Measurements from ENCODE around the gene MED27.
A peak's percentile ranks its signal among the peaks of the same experiment; 100 is the strongest.
"Not testable (repeated sequence)": the region's sequence is repeated elsewhere in the genome, so short reads cannot be mapped to it uniquely, and the experiment has no call there.

MED27 gene

DNA sequence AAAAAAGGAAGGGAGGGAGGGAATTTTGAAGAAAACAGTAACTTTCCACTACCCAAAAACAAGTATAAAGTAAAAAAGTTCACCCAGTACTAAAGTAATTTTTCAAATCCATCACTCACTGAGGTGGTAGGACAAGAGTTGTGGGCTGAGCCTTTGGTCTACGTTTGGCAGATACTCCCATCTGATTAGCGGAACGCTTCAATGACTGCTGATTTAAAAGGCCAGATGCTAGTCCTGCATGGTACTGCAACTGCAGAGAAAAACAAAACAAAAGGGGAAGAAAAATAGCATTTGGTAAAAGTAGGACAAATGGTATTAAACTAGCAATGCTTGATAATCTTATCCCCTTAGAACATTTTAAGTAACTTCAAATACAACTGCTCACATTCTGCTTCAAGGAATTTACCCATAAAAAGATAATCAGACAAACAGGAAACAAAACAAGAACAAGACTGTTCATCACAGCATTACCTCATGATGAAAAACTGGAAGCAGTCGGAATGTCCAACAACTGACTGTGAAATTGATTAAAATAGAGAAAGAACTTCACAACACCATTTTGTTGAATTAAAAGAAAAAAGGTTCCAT lies 65.4 kb downstream of the MED27 start:
- DNase-seq, result no peak

DNA sequence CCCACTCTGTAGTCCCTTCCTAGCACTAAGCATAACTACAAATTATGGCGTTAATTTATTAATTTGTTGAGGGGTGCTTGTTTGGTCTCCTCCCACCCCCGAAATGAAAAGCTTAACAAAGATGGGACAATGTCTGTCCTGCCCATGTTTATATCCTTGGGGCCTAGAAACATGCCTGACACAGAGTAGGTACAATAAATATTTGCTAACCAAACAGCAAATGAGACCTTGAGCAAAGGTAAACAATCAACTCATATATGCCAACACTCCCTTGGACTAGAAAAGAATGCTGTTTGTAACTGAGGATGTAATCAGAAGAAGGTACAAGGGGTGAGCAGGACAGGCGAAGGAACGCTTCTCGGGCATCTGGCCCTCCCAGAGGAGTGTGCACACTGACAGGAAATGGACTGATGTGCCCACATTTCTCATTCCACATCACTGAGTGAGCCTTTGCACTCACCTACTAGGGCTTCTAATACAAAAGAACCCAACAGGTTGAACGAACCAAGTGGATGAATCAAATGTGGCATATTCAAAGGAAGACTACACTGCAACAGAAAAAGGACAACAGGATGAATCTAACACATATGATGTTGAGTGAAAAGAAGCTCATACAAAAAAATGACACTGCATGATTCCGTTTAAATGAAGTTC lies 66.8 kb downstream of the MED27 start:
- no peak for DNase-seq

DNA sequence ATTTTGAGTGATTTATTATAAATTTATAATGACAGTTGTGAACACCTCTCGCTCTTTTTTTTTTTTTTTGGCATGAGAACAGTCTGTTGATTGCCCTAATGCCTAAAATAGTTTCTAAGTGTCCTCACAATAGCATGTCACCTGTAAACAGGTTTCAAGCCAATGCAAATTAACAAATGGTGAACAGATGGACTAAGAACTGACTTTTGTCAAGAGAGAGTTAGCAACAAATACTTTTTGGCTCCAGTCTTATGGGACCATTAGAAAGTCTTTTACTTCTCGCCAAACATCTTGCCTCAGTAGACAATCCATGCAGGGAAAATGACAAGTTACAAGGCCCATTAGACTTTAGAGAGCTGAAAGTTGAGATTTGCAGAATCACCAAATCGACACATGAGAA lies 67.8 kb downstream of the MED27 start:
- DNase-seq, result no peak

DNA sequence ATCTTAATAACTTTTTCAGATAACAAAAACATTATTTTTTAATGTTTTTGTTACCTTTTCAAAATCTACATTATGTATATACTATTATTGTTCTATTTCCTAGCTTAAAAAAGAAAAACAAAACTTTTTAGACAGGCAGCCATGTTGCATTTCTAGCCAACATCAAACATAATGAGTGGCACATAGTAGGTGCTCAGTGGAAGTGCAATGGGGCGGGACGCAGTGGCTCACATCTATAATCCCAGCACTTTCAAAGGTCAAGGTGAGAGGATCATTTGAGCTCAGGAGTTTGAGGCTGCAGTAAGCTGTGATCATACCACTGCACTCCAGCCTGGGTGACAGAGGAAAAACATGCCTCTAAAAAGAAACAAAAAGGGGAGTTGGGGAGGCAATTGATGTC lies 68.4 kb downstream of the MED27 start:
- DNase-seq, result no peak

DNA sequence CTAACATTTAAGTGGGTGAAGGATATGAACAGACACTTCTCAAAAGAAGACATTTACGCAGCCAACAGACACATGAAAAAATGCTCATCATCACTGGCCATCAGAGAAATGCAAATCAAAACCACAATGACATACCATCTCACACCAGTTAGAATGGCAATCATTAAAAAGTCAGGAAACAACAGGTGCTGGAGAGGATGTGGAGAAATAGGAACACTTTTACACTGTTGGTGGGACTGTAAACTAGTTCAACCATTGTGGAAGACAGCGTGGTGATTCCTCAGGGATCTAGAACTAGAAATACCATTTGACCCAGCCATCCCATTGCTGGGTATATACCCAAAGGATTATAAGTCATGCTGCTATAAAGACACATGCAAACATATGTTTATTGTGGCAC lies 69.5 kb downstream of the MED27 start:
- DNase-seq, result not testable (repeated sequence)

DNA sequence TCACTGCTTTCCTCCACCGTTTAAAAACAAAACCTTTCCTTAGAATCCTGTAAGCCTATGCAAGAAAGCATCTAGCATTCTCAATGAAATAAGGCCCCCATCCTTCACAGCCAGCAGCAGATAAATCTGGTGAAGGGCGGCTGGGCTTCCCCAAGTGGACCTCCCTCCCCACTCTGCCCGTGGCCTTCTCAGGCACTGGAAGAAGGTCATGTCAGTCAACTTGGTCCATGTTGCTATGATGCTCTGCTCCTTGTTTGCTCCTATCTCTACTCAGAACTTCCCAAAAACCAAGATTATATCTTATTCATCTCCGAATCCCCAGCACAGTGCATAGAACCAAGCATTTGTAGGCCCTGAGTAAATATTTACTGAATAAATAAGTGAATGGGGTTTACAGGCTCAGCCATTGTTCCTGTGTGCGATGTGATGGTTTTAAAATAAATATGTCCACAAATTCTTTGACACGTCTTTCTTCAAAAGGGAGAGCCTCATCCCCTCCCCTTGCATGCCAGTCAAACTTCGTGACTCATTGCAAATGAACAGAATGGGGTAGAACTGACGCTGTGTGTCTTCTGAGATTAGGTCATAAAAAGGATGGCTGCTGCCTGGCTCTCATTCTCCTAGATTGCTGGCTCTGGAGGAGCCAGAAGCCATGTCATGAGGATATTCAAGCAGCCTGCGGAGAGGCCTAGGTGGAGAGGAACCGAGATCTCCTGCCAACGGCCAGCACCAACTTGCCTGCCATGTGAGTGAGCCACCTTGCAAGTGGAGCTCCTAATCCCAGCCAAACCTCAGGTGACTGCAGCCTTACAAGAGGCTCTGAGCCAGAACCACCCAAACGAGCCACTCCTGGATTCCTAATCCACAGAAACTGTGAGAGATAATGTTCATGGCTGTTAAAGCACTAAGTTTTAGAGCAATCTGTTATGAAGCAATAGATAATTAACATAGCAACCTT lies 70.5 kb downstream of the MED27 start:
- DNase-seq, result peak; percentile 50

DNA sequence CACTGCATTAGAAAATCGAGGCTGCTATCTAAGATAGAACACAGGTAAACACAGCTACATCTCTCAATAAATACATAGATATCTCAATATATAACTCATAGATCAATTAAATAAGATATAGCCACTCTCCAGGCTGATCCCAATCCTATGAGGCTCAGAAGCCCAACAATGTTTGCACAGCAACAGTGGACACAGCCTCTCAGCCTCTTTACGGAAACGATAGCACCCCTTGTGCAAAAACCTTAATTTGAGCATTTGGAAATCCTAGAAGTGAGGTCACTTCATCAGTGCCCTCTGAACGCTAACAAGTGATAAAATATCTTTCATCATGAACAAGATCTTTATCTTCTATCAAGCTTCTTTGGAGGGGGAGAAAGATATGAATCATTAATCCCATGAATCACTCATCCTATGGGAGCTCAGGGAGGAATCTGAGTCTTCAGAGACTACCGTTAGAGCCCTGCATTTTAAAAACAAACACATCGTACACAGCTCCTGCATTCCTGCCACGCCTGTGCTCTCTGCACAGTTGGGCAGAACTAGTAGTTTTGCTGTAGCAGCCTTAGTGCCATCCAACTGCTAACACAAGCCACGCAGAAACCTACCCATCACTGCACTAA lies 71.4 kb downstream of the MED27 start:
- peak; percentile 88 for DNase-seq

DNA sequence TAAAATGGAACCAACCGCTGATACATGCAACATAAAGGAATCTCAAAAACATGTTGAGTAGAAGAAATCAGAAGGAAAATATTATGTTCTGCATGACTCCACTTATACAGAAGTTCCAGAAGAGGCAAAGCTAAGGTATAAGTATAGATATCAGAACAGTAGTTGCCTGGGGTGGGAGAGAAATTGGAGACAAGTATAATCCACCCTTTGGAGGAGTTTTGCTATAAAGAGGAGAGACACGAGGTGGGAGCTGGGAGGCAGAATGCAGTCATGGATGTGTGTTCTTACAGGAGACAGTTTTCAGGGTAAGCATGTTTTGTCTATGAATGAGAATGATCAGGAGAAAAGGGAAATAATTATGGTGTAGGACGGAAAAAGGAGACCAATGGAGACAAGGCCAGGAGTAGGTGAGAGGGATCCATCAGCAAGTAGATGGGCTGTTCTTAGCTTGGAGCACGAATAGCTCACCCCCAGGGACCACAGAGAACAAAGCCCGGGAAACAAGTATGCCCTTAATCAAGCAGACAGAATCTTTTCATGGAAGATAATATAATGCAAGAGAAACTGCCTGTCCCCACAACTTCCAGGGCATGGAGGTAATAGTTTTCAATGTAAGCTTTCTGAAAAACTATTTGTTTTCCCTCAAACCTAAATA lies 72.2 kb downstream of the MED27 start:
- DNase-seq, result no peak

DNA sequence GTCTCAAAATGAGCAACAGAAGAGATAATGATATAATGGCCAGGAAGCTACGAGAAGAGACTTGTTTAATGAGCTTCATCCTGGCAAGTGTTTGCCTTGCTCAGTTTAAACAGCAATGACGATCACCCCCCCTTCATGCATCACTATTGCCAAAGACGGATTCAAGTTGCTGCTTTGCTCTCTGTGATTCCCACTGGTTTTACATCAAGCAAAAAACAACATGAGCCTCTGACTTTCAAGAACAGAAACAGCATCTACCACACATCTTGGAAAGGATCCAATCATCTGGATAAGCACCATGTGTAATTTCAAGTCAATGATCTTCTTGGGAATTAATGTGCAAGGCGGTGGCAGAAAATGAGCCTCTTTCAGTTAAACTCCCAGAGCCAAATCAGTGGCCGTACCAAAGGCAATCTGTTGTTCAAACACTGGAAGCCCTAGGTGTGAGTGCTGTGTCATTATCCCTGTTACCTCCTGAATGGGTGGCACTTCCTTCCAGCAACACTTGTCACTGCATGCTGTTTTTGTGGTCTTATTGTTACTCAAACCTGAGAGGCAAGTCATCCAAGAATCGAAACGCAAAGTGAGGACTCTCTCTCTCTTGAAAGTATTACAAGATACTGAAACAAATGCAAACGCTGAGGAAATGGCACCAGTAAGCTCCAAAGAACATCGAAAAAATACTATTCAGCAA lies 72.8 kb downstream of the MED27 start:
- DNase-seq, result no peak

DNA sequence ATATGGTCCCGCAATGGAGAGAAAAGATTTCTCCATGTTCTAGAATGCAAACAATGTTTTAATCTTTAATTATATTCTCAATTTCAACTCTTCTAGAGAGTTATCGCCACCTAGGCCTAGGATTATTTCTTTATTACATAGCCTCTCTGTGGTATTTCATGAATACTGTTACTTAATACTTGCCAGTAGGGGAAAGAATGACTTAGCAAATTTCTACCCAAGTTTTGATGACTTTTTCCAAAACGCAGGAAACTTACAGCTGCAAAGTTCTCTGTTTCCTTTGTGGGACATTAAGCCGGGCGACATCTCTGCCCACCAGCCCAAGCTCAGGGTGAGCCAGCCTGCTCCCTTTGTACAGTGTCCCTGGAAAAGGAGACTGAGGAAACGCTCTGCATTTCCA lies 73.8 kb downstream of the MED27 start:
- DNase-seq, result no peak

DNA sequence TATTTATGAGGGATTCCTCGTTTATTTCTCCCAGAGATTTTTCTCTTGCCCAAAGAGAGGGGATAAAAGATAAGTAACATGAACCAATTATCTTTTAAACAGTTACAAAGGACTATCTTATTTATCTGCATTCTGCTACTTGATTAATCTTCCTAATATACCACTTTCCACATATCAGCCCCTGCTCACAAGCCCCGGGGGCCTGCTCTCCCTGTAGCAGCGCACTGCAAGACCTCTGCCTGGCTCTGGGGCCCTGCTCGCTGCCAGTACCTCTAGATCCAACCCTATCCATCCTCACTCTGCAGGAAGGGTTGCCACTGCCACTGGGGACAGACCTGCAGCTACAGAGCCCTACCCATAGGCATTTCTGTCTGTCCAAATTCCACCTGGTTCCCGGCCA lies 75.3 kb downstream of the MED27 start:
- DNase-seq, result no peak

DNA sequence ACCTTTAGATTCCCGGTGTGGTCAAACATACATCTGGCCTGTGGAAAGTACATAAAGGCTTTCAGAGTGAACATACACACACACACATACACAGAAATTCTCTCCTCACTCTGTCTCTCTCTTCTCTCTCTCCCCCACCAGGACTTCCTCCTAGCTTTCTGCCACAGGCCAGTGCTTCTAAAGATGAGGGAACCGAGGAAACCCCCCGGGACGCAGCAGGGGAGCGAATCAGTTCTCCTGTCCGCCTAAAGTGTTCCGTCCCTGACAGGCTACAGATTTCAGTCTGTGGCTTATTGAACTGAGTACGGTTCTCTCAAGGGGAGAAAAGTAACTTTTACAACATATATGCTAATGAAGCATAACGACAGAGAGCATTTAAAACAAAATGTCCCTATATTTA lies 75.8 kb downstream of the MED27 start:
- DNase-seq, result no peak

DNA sequence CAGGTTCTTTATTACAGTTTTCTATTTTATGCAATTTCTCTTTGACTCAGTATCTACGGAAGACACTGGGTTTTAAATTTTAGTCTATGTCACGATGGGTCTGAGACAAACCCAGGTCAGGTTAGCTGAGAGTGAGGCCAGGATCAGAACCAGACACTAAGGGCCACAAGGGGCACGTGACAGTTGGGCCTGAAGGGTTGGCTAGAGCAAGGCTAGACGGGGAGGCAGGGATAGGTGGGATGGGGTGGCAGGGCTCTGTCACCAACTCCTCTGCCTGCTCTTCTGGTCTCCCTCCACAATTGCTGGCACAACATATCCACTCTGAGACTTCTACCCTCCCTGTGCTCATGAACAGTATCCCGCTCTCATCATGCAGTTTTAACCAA lies 76.4 kb downstream of the MED27 start:
- no peak for DNase-seq

DNA sequence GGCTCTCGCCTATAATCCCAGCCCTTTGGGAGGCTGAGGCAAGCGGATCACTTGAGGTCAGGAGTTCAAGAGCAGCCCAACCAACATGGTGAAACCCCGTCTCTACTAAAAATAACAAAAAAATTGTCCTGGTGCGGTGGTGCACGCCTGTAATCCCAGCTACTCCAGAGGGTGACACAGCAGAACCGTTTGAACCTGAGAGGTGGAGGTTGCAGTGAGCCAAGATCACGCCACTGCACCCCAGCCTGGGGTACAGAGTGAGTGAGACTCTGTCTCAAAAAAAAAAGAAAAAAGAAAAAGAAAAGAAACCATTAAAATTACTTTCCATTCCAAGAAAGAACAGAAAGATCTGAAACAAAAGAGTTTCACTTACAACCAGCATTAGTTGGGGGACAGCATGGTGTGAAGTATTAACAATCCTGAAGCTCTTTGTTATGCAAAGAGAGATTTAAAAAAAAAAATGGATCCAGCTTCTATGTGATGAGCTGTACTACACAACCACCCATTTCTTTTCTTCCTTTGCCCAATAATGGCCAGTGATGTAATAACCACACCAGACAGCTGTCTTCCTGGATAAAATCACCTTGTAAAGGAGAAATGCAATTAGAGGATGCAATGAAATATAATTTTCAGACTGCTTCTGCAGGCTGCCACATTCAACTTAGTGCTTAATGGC lies 76.9 kb downstream of the MED27 start:
- no peak for DNase-seq

DNA sequence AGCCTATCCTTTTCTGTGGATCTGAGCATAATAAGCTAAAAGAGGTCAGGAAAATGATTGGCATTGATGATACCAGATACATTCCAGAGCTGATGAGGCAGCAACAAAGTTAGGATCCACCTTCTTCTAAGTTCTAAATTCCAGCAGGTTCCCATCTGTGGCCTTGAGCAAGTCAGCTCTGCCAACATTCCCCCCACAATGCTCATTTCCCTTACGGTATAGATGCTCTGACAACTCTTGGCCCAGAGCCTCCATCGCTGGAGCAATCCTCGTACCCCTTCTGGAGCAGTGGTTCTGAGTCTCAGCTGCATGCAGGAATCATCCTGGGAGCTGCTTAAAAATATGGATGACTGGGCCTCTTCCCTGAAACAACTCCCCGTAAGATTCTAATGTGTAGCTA lies 78.1 kb downstream of the MED27 start:
- peak; percentile 29 for DNase-seq

DNA sequence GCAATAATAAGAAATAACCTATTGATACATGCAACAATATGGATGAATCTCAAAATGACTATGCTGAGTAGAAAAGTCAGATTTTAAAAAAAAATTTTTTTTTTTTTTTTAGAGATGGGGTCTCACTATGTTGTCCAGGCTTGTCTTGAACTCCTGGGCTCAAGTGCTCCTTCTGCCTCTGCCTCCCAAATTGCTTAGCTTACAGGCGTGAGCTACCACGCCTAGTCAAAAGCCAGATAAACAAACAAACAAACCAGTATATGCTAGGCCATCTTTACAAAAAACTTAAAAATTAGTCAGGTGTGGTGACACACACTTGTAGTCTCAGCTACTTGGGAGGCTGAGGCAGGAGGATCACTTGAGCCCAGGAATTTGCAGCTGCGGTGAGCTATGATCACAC lies 79.0 kb downstream of the MED27 start:
- DNase-seq, result no peak

DNA sequence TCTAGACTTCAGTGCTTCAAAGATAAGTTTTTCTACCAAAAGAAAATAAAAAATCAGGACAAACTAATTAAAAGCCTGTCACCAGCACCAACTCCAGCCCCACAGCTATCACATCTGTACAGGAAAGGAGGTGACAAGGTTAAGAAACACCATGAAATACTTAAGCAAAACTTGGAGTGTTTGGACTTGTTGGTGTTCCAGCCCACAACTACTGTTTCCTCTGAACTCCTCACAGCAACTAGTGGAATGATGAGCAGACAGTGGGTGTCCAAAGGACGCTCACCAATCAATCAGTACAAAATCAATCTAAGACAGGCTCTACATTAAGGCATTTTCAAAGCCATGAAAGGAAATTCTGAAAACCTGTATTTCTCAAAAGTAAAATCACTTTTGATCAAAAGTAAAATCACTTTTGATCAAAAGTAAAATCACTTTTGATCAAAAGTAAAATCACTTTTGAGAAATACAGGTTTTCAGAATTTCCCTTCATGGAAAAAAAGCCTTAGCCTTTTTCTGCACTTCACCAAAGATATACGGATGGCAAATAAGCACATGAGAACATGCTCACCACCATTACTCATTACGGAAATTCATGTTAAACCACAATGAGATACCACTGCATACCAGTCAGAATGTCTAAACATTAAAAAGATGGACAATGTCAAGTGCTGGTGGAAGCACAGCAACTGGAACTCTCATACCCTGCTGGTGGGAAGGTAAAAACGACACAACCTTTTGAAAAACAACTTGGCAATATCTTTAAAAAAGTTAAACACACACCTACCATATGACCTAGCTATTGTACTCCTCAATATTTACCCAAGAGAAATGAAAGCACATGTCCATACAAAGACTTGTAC lies 79.7 kb downstream of the MED27 start:
- peak; percentile 87 for DNase-seq

DNA sequence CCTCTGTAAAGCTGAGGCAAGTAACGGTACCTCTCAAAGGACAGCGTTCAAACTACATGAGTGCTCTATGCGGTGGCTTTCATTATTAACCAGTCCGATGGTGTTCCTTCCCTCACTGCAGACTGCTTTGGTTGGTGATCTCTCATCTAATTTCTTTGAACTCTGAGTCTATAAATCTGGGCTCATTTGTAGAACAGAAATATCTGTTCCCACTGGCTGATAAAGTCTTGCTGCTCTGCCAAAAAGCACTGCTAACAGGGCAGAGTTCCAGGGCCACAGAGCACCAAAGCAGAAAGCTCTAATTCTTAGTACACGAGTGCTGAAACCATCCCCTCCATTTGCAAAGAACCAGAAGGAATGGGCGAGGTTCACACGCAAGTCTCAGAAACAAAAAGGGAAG lies 81.9 kb downstream of the MED27 start:
- DNase-seq, result no peak

DNA sequence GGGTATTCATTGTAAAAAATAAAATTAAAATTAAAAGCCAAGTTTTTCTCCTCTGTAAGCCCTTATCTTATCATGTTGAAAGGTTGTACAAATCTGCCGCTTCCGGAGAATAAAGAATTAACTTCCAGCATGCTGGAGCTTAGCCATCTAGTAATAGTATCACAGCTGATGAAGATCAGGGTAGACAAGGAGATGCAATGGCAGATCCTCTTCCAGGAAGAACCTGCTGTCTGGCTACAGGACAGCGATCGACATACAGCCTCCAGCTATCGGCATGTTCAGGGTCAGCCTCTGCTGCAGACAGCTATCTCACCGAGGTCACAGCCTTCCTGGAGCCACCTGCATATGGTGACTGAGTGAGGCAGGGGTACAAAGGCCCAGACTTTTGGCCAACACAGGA lies 82.6 kb downstream of the MED27 start:
- no peak for DNase-seq

DNA sequence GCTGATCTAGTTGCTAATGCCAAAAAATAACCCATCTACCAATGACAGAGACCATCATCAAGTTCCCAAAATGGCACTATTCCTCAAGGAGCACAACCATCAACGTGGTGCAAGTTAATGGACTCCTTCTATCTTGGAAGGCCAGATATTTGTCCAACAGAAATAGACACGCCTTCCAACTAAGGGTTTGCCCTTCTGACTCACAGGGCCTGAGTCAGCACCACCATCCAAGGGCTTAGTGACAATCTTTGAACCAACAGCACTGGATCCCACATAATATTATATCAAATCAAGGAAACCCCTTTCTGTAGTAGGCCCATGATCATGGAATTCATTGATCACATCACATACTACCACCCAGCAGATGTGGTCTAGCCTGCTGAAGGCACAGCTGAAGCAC lies 84.3 kb downstream of the MED27 start:
- DNase-seq, result peak; percentile 43

Data from EL (cell line).